PFSK-1 (cell line): Measurements from ENCODE around the gene XK.

Source experiments
- FOXP2 ChIP-seq: optimal IDR thresholded peaks from 2 replicates; pipeline ENCODE3; 2011; ENCODE audit warnings: borderline replicate concordance, control low read depth, inconsistent platforms; ENCODE audit not compliant: insufficient read depth; ENCODE audit errors: extremely low read length, extremely low read depth
- POLR2AphosphoS5 ChIP-seq: IDR thresholded peaks from 2 replicates; pipeline ENCODE4 v1.6.1; 2012; ENCODE audit warnings: low read depth, mild to moderate bottlenecking, control low read depth, low read length, moderate library complexity
- REST ChIP-seq, 2 experiments: IDR thresholded peaks; 2 replicates each; pipeline versions ENCODE4 v1.6.1 to v1.8.0; 2011 to 2012; ENCODE audit warnings: low read depth in 2 of 2, low read length in 2 of 2, control low read depth in 1 of 2, inconsistent platforms in 1 of 2, mild to moderate bottlenecking in 1 of 2, moderate library complexity in 1 of 2; ENCODE audit not compliant: insufficient read depth in 1 of 2
- SIN3A ChIP-seq: IDR thresholded peaks from 2 replicates; pipeline ENCODE4 v1.6.1; 2012; ENCODE audit warnings: mild to moderate bottlenecking, low read length, moderate library complexity, borderline replicate concordance; ENCODE audit not compliant: insufficient read depth
- TAF1 ChIP-seq: IDR thresholded peaks from 2 replicates; pipeline ENCODE4 v1.6.1; 2012; ENCODE audit warnings: low read length, control low read depth, borderline replicate concordance; ENCODE audit not compliant: insufficient read depth

Gene XK

GRCh38 chrX:37662181-37662580, 23.4 kb upstream of the XK start:
- no peak for TF ChIP-seq TAF1
- no peak for TF ChIP-seq POLR2AphosphoS5

GRCh38 chrX:37666516-37666915, 19.1 kb upstream of the XK start:
- TF ChIP-seq REST (IDR thresholded peaks at IDR 0.05; ENCODE audit: insufficient read depth in 1 of 2, low read depth in 2 of 2, low read length in 2 of 2) (no peak), SIN3A (no peak), FOXP2 (no peak), TAF1 (no peak), POLR2AphosphoS5 (no peak)

GRCh38 chrX:37667141-37667540, 18.4 kb upstream of the XK start:
- no peak for TF ChIP-seq FOXP2
- TF ChIP-seq POLR2AphosphoS5 = no peak
- TF ChIP-seq TAF1 = no peak
- no peak for TF ChIP-seq REST (IDR thresholded peaks at IDR 0.05; ENCODE audit: insufficient read depth in 1 of 2, low read depth in 2 of 2, low read length in 2 of 2)
- no peak for TF ChIP-seq SIN3A

- TF ChIP-seq FOXP2 (no peak), POLR2AphosphoS5 (no peak), SIN3A (no peak), TAF1 (no peak), REST (IDR thresholded peaks at IDR 0.05; ENCODE audit: insufficient read depth in 1 of 2, low read depth in 2 of 2, low read length in 2 of 2) (no peak)
These were observed 13.0 kb upstream of the XK start for GRCh38 chrX:37672563-37672962.

- TF ChIP-seq POLR2AphosphoS5 = no peak
- TF ChIP-seq SIN3A = no peak
- TF ChIP-seq FOXP2 = no peak
- TF ChIP-seq TAF1 = no peak
- TF ChIP-seq REST (IDR thresholded peaks at IDR 0.05; ENCODE audit: insufficient read depth in 1 of 2, low read depth in 2 of 2, low read length in 2 of 2) = no peak
These were observed 8.8 kb upstream of the XK start for GRCh38 chrX:37676811-37677210.
